Measurements from ENCODE around the gene P2RY12. TPM values are rescaled to one million over a fixed set of nuclear protein-coding genes. Genes with fewer than 3 reads are reported as not detected.

Gene P2RY12
- total RNA-seq, 2 donors from 2014 or later, result 0.78 TPM; not detected in 1

DNA sequence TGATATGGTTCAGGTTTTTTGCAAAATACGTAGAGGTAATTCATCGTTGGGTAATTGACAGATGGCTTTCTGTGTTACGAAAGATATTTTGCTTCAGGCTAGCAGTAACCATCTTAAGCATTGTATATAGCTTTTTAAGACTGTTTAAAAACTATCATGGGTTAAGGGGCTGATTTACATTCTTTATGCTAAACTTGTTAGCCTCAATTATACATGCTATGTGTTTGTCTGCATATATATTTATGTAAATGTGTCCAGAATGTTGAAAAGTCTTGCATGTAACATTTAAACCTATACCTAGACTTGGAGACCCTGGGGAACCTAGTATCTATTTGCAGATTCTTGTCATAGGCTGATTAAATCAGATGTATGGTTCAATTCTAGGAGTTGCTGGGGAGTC is 95.1 kb downstream of the P2RY12 start:
- WGBS, 2 donors, result 12 to 41% methylated on average over 3 of the region's 3 CpGs
- Histone ChIP-seq H3K4me3 (no peak overlapping the region), H3K4me1 (no peaks in the 10 kb centered on the region), H3K27me3 (no peaks in the 10 kb centered on the region), H3K9me3 (no peaks in the 10 kb centered on the region), H3K36me3 (replicated peaks in 1 of 2; ENCODE audit: insufficient read depth in 1 of 2, low read depth in 2 of 2) (no peaks in the 10 kb centered on the region), H3K27ac (no peak overlapping the region)
- DNase-seq, result no peak
- intact Hi-C loops (cut with DNase I), result loop anchor here (5.0 kb wide), 1 partner anchor 62 kb away; no protein-coding TSS in a partner anchor
- TF ChIP-seq POLR2A (IDR thresholded peaks at IDR 0.05), result no peak
- no peak for ATAC-seq

Other genes starting within 250 kb of the P2RY12 start
- under 1 TPM in 1 of 2 donors, not detected in 1; 0.78 TPM for gene GPR171, start 181.5 kb downstream of the P2RY12 start, total RNA-seq
- gene P2RY14, start 106.2 kb downstream of the P2RY12 start, total RNA-seq, result 1 to 10 TPM in 1 of 2 donors, not detected in 1; 1.8 TPM
- gene GPR87, start 67.9 kb downstream of the P2RY12 start, total RNA-seq, result not detected
- gene P2RY13, start 55.2 kb downstream of the P2RY12 start, total RNA-seq, result under 1 TPM; under 0.01 to 0.33 TPM
- 1 to 10 TPM in 1 of 2 donors, under 1 TPM in 1; 0.99 to 1.0 TPM for gene IGSF10, start 76.3 kb upstream of the P2RY12 start, total RNA-seq